ENCODE measurements around the gene NUP210L.

DNA sequence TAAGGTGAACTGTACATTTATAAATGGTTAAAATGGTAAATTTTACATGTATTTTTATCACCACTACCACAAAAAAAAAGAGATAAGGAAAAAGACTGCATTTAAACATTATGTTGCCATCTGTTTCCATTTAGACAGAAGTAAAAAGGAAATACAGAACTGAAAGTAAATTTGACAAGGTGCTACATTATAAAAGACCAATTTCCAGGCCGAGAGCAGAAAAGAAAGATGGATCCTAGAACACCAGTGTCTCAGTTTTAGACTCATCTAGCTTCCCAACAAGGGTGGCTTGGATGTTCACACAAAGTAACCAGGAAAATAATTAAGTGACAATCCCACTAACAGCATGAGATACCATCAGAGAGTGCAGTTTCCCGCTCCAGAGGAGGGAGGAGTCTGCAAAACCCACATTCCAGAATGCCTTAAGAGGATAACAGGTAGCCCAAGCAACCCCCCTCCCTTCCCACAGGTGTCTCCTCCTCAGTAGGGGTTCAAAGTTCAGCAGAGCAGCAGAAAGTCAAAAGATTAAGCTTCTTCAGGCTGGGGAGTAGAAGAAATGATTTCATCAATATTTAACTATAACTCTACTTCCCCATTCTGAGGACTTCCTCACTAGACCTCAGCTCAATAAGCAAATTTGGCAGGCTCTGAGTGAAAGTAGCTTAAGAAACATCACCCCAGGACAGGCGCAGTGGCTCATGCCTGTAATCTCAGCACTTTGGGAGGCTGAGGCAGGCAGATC lies 25.2 kb upstream of the NUP210L start:
- TF ChIP-seq POLR2A (IDR thresholded peaks at IDR 0.05; ENCODE audit: low read depth, low read length): peak; percentile 11
- no peak for TF ChIP-seq EZH2 (IDR thresholded peaks at IDR 0.05; ENCODE audit: borderline replicate concordance, low read depth, low read length, severe bottlenecking)
- no peak for TF ChIP-seq FOS (IDR thresholded peaks at IDR 0.05; ENCODE audit: borderline replicate concordance, insufficient read depth, low read length)
- TF ChIP-seq JUN (IDR thresholded peaks at IDR 0.05; ENCODE audit: borderline replicate concordance, insufficient read depth, insufficient read length, low read depth): no peak

Measured in endothelial cell of umbilical vein (primary cell).